Erythroblast (primary cell): ENCODE data around the gene TMEM150A.
A peak's percentile ranks its signal among the peaks of the same experiment; 100 is the strongest.
"Not testable (repeated sequence)": the region's sequence is repeated elsewhere in the genome, so short reads cannot be mapped to it uniquely, and the experiment has no call there.

Experiments used
- DNase-seq, 2 experiments: peaks; one replicate each; lab custom pipeline; 2025; lab: John Stamatoyannopoulos, UW
- GATA1 ChIP-seq: IDR thresholded peaks from 2 replicates; pipeline ENCODE4 v1.6.1; 2011; ENCODE audit warnings: low read depth, mild to moderate bottlenecking, control low read depth, low read length, moderate library complexity
- POLR2A ChIP-seq: IDR thresholded peaks from 2 replicates; pipeline ENCODE4 v1.6.1; 2011; ENCODE audit warnings: mild to moderate bottlenecking, low read length

Gene TMEM150A

DNA sequence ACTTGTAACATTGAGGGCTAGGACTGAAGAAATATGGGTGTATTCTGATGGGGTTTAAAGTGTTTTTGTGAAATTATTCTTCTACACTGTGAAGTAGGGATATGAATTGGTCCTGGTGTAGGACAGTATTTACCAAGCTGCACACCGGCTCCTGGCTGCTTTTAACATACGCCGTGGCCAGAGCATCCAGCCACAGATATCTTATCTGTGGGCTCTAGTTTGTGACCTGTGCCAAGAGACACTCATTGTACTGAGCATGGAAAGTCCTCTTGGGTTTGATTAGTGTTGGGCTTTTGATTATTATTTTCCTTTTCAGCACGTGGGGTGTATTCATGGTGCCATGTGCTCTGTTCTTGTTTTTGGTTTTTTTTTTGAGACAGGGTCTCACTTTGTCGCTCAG, 21.5 kb upstream of the TMEM150A start:
- no peak for DNase-seq
- TF ChIP-seq POLR2A (no peak), GATA1 (no peak)

GRCh38 chr2:85621338-85621737, 18.8 kb upstream of the TMEM150A start:
- no peak for TF ChIP-seq GATA1
- no peak for TF ChIP-seq POLR2A
- DNase-seq: no peak

GRCh38 chr2:85619617-85620016, 17.1 kb upstream of the TMEM150A start:
- TF ChIP-seq GATA1 (no peak), POLR2A (no peak)

DNA sequence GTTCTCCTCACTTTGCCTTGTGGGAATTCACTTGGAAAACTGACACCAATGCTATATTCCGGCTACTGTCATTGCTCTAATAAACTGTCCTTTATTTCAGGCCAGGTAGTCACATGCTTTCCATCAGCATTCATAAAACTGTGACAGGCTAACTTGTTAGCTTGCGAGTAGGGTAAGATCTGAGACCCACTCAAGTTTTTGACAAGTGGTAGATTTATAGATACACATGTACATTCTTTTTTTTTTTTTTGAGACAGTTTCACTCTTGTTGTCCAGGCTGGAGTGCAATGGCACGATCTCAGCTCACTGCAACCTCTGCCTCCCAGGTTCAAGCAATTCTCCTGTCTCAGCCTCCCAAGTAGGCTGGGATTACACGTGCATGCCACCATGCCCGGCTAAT, 15.2 kb upstream of the TMEM150A start:
- not testable (repeated sequence) for DNase-seq

More at GRCh38 chr2:85619617-85620016, 17.1 kb upstream of the TMEM150A start:
- DNase-seq: no peak

DNA sequence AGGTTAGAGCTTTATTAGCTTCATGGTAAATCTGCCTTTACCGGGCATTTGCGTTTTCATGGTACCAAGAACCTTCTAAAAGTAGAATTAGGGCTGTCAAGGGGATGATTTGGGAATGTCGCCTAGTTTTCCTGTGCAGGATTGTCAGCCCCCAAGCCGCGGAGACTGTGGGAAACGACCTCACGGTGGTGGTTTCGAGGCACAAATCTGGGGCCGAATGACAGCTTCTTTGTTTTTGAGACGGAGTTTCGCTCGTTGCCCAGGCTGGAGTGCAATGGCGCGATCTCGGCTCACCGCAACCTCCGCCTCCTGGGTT, 12.9 kb upstream of the TMEM150A start:
- DNase-seq: no peak
- TF ChIP-seq POLR2A: no peak
- TF ChIP-seq GATA1: no peak

- DNase-seq: not testable (repeated sequence)
Observed at GRCh38 chr2:85614757-85615156, 12.3 kb upstream of the TMEM150A start.

- DNase-seq: no peak
- TF ChIP-seq GATA1 (no peak), POLR2A (no peak)
Observed at GRCh38 chr2:85613717-85614515, 11.4 kb upstream of the TMEM150A start.

DNA sequence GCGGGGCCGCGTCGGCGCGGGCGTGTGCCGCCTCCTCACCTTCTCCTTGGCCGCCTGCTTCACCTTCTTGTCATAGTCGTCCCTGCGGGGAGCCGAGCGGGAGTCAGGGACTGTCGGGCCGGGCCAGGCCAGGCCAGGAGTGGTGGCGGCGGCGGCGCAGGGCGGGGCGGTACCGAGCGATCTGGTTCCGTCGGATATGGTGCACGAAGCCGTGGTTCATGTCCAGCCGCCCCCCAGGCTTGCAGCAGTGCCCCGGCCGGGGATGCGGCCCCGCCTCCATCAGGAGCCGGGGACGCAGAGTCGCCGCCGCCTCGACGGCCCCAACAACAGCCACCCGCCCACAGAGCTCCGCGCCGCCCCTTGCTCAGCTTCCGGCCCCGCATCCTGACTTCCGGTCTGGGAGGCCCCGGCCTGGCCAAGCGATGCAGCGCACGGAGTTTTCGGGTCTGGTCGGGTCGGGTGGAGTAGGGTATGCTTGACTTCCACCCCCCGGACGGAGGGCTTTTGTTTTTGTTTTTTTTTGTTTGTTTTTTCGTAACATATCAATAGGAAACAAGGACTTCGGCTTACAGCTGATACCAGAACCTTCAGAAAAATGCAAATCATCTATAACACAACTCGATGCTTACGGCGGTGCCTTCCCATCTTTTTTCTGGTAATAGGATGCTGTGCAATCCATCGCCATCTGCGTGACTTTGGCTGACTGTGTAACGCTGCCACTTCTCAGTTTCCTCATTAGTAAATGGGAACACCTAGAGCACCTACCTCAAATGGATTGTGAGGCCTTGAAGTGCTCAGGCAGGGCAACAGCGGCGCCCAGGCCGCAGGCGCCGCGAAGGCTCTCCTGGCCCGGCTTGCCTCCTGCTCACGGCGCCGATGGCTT, 9.4 kb upstream of the TMEM150A start, which contains the start of gene C2orf68:
Gene C2orf68 (minus strand): TSS at position 362 of the 883 bp plus-strand sequence. CDS start 82 bp downstream, at position 280.
- TF ChIP-seq POLR2A (peak; percentile 81), GATA1 (no peak)

GRCh38 chr2:85611217-85611704, 8.8 kb upstream of the TMEM150A start:
- DNase-seq: peak in 1 of 2 experiments; percentile 46
- TF ChIP-seq POLR2A (no peak), GATA1 (no peak)

More for the DNA sequence above, 9.4 kb upstream of the TMEM150A start, which contains the start of gene C2orf68:
- peak; percentile 93 for DNase-seq

GRCh38 chr2:85607268-85608215, 5.0 kb upstream of the TMEM150A start:
- TF ChIP-seq GATA1 (no peak), POLR2A (no peak)
- DNase-seq: no peak

DNA sequence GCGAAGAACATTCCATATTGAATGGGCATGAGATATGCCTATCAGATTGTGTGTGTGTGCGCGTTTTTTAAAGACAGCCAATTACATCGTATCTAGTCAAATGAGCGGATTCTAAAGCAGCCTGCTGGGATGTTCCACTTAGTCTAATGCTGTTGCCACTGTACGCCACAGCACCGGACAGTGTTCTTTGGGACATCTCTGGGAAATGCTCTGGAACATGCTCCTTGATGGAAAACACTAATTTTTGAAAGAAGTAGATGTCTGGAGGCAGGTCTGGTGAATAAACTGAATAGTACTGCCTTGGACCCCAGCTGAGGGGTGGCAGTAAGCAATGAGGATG, 3.6 kb upstream of the TMEM150A start:
- TF ChIP-seq POLR2A (no peak), GATA1 (no peak)
- no peak for DNase-seq

DNA sequence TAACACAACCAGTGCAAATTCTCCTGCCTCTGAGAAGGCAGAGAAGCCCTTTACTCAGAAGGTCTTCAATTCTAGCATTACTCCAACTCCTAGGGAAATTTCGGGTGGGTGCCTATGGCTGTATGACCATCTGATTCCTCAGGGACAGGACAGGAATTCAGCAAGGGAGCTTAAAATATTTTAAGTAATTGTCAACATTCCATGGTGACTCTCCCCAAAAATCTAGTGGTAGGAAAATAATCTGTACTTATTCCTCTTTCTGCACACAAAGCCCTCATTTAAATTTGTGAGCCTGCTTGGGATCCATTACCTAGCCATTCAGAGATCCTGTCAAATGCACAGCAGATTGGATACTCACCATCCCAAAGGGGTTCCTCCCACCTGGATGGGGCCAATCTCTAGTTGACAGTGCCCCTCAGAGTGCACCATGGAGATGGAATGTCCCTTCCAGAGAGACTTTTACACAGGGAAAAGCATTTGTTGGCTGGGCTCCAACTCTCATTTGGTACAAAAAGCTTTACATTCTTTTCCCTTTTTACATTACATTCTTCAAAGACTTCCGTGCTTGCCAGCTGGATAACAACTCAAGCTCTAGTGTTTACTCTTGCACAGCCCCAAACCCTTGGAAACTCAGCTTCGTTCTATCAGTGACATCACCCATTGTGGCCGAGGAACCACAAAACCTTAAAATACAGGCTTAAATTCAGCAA, 3.1 kb upstream of the TMEM150A start:
- TF ChIP-seq POLR2A: no peak
- TF ChIP-seq GATA1: no peak
- no peak for DNase-seq

GRCh38 chr2:85604568-85605339, 2.3 kb upstream of the TMEM150A start:
- DNase-seq: no peak
- TF ChIP-seq GATA1: no peak
- TF ChIP-seq POLR2A: no peak

GRCh38 chr2:85604133-85604444, 1.6 kb upstream of the TMEM150A start:
- DNase-seq: not testable (repeated sequence)
